NB4 (cell line): ENCODE data around the gene SCAPER.

ENCODE experiments used
- DNase-seq: peaks from one replicate; pipeline ENCODE4 v3.0.0; 2010; ENCODE audit warnings: low read depth
- H3K4me3 ChIP-seq: one replicate; pipeline ENCODE4 v1.5.1; 2011; ENCODE audit warnings: mild to moderate bottlenecking, low read depth, low read length, moderate library complexity
- CTCF ChIP-seq: IDR thresholded peaks from one replicate; pipeline ENCODE4 v1.5.1; 2012; ENCODE audit warnings: low read depth, low read length
- MAX ChIP-seq: IDR thresholded peaks from 2 replicates; pipeline ENCODE4 v1.6.1; 2011; ENCODE audit warnings: low read depth, low read length
- MYC ChIP-seq: IDR thresholded peaks from 2 replicates; pipeline ENCODE4 v1.6.1; 2011; ENCODE audit warnings: low read depth, low read length
- POLR2A ChIP-seq: IDR thresholded peaks from 2 replicates; pipeline ENCODE4 v1.6.1; 2011; ENCODE audit warnings: mild to moderate bottlenecking; ENCODE audit not compliant: insufficient read length; ENCODE audit errors: extremely low read depth

Gene SCAPER

GRCh38 chr15:76401285-76401684, 503.9 kb downstream of the SCAPER start:
- DNase-seq = peak; percentile 10
- no peak for TF ChIP-seq MAX
- TF ChIP-seq POLR2A = no peak
- no peak for TF ChIP-seq MYC
- no peak for TF ChIP-seq CTCF
- H3K4me3 ChIP-seq = no peak overlapping the region

- TF ChIP-seq MYC = no peak
- no peak for TF ChIP-seq MAX
- TF ChIP-seq CTCF = no peak
- TF ChIP-seq POLR2A = no peak
- no peak overlapping the region for H3K4me3 ChIP-seq
- DNase-seq = no peak
These were observed 506.6 kb downstream of the SCAPER start for GRCh38 chr15:76398317-76399104.

GRCh38 chr15:76393614-76394013, 511.5 kb downstream of the SCAPER start:
- TF ChIP-seq MAX (no peak), MYC (no peak), POLR2A (no peak), CTCF (no peak)
- no peak for DNase-seq
- H3K4me3 ChIP-seq = no peak overlapping the region

- H3K4me3 ChIP-seq = no peak overlapping the region
- no peak for TF ChIP-seq MAX
- TF ChIP-seq POLR2A = no peak
- no peak for TF ChIP-seq CTCF
- TF ChIP-seq MYC = no peak
- DNase-seq = no peak
These were observed 513.3 kb downstream of the SCAPER start for GRCh38 chr15:76391847-76392246.

GRCh38 chr15:76391309-76391708, 513.8 kb downstream of the SCAPER start:
- H3K4me3 ChIP-seq = no peak overlapping the region
- TF ChIP-seq MYC (no peak), CTCF (no peak), POLR2A (no peak), MAX (no peak)
- DNase-seq = no peak
